ENCODE data around the gene TIMM50.

GRCh38 chr19:39438270-39438934, 42.2 kb upstream of the TIMM50 start:
- TF ChIP-seq CTCF (IDR thresholded peaks at IDR 0.05; ENCODE audit: insufficient read depth, low read length, poor library complexity, severe bottlenecking) (no peak), EZH2phosphoT487 (conservative IDR thresholded peaks at IDR 0.05; ENCODE audit: low read length) (no peak)

All from SU-DHL-6 (cell line).